ENCODE results near the gene RETN.

RETN gene

DNA sequence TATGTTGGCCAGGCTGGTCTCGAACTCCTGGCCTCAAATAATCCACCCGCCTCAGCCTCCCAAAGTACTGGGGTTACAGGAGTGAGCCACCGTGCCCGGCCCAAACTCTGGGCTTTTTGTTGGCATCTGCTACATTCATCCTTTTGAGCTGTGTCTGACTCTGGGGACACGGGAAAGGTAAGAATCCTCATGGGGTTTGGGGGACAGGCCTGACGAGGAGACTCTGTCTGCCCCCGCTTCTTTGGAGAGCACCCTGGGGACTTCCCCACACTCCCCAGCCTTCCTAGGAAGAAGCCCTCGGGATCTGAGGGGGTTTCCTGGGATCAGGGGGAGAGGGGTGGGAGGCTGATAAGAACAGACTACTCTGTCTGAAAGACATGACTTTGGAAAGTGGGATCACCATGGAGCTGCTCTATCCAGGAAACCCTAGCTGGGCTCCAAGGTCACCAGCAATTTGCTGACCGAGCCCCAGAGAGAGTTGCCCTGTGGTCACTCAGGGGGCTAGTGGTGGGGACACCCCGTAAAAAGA lies 41.1 kb downstream of the RETN start:
- DNase-seq: no peak

GRCh38 chr19:7710616-7711015 lies 41.8 kb downstream of the RETN start:
- no peak for DNase-seq

- DNase-seq: no peak
Observed at GRCh38 chr19:7715671-7716070, 46.8 kb downstream of the RETN start.

GRCh38 chr19:7716762-7717161 lies 47.9 kb downstream of the RETN start:
- DNase-seq: no peak

DNA sequence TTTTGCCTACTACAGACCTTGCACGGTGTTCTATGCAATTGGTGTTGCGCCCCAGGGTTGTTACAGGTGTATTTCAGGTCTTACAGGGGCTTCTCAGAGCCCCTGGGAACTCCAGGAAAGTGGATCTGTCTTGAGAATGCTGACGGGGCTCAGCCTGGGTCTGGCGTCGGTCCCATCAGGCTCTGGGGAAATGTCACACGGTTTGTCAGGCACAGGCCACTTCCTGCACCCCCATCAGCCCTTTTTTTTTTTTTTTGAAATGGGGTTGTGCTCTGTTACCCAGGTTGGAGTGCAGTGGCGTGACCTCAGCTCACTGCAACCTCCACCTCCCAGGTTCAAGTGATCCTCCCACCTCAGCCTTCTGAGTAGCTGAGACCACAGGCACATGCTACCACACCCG lies 49.8 kb downstream of the RETN start:
- no peak for DNase-seq
